Astrocyte (in vitro differentiated cells and primary cell): ENCODE results near the gene EPAS1. TPM values are rescaled to one million over a fixed set of nuclear protein-coding genes. Genes with fewer than 3 reads are reported as not detected.
A peak's percentile ranks its signal among the peaks of the same experiment; 100 is the strongest.

Source experiments
- DNase-seq: peaks from one replicate; pipeline ENCODE4 v3.0.0-alpha.2; 2010; ENCODE audit warnings: low read depth
- FAIRE-seq: peaks from 2 replicates; lab custom pipeline; 2011; peaks lifted over from hg19 to GRCh38; lab: Jason Lieb, UNC
- H2AFZ ChIP-seq: 2 replicates; pipeline ENCODE4 v1.6.0; 2012; ENCODE audit warnings: low read depth, low read length, inconsistent platforms
- H3K27ac ChIP-seq: 2 replicates; pipeline ENCODE4 v1.5.1; 2011; ENCODE audit warnings: low read depth, low read length, inconsistent platforms
- H3K27me3 ChIP-seq: 2 replicates; pipeline ENCODE4 v1.6.0; 2011; ENCODE audit warnings: low read length, inconsistent platforms; ENCODE audit not compliant: insufficient read depth
- H3K36me3 ChIP-seq: 2 replicates; pipeline ENCODE4 v1.5.1; 2011; ENCODE audit warnings: low read length, inconsistent platforms; ENCODE audit not compliant: insufficient read depth
- H3K4me1 ChIP-seq: 2 replicates; pipeline ENCODE4 v1.5.1; 2011; ENCODE audit warnings: low read length, inconsistent platforms; ENCODE audit not compliant: insufficient read depth
- H3K4me2 ChIP-seq: 2 replicates; pipeline ENCODE4 v1.6.0; 2012; ENCODE audit warnings: low read length, inconsistent platforms
- H3K4me3 ChIP-seq: 2 replicates; pipeline ENCODE4 v1.5.1; 2011; ENCODE audit warnings: low read depth, mild to moderate bottlenecking, low read length, inconsistent platforms; ENCODE audit not compliant: insufficient read depth
- H3K79me2 ChIP-seq: 2 replicates; pipeline ENCODE4 v1.6.0; 2012; ENCODE audit warnings: mild to moderate bottlenecking, low read length, inconsistent platforms; ENCODE audit not compliant: insufficient read depth
- H3K9ac ChIP-seq: 2 replicates; pipeline ENCODE4 v1.6.0; 2012; ENCODE audit warnings: mild to moderate bottlenecking, low read length, inconsistent platforms
- H3K9me3 ChIP-seq: 2 replicates; pipeline ENCODE4 v1.5.1; 2012; ENCODE audit warnings: low read depth, mild to moderate bottlenecking, low read length, inconsistent platforms; ENCODE audit not compliant: insufficient read depth
- H4K20me1 ChIP-seq: 2 replicates; pipeline ENCODE4 v1.6.0; 2012; ENCODE audit warnings: low read length, inconsistent platforms; ENCODE audit not compliant: insufficient read depth
- H3K27ac Mint-ChIP-seq: one replicate; pipeline ENCODE4 v1.8.0; 2021; ENCODE audit warnings: mild to moderate bottlenecking, mixed read lengths; ENCODE audit not compliant: unreplicated experiment
- H3K27me3 Mint-ChIP-seq: one replicate; pipeline ENCODE4 v1.8.0; 2021; ENCODE audit warnings: low read depth, mixed read lengths; ENCODE audit not compliant: unreplicated experiment
- H3K36me3 Mint-ChIP-seq: one replicate; pipeline ENCODE4 v1.8.0; 2021; ENCODE audit warnings: low read depth, mixed read lengths; ENCODE audit not compliant: unreplicated experiment
- H3K4me1 Mint-ChIP-seq: one replicate; pipeline ENCODE4 v1.8.0; 2021; ENCODE audit warnings: low read depth, mixed read lengths; ENCODE audit not compliant: unreplicated experiment
- H3K4me3 Mint-ChIP-seq: one replicate; pipeline ENCODE4 v1.8.0; 2021; ENCODE audit warnings: mild to moderate bottlenecking, moderate library complexity, mixed read lengths; ENCODE audit not compliant: unreplicated experiment
- H3K9me3 Mint-ChIP-seq: one replicate; pipeline ENCODE4 v1.8.0; 2021; ENCODE audit warnings: mild to moderate bottlenecking, mixed read lengths; ENCODE audit not compliant: unreplicated experiment
- EZH2 ChIP-seq: IDR thresholded peaks from 2 replicates; pipeline ENCODE4 v1.6.1; 2012; ENCODE audit warnings: mild to moderate bottlenecking, low read length, inconsistent platforms; ENCODE audit not compliant: insufficient read depth
- total RNA-seq: library from RNA; stranded (reverse); gene quantifications from 2 replicates; pipeline ENCODE4 v1.2.1, GENCODE V29; 2021
- TF ChIP-seq, protein P1 (sequence below): IDR thresholded peaks from 2 replicates; pipeline ENCODE4 v1.5.1; 2011; ENCODE audit warnings: low read depth, mild to moderate bottlenecking, inconsistent platforms, low read length, moderate library complexity; ENCODE audit not compliant: insufficient read depth

The EPAS1 gene
- total RNA-seq, 1 donor from 2014 or later: 42.8 TPM

GRCh38 chr2:46305187-46305586, 8.0 kb downstream of the EPAS1 start:
- Histone ChIP-seq H3K4me3 (no peak overlapping the region), H3K79me2 (no peaks in the 10 kb centered on the region), H3K36me3 (no peaks in the 10 kb centered on the region), H3K4me2 (no peak overlapping the region), H4K20me1 (no peaks in the 10 kb centered on the region), H3K9ac (no peak overlapping the region), H3K4me1 (no peaks in the 10 kb centered on the region), H3K27me3 (peaks cover 25% of the 10 kb centered on the region), H3K27ac (no peak overlapping the region), H3K9me3 (no peaks in the 10 kb centered on the region), H2AFZ (no peak overlapping the region)
- Mint-ChIP-seq H3K9me3 (peaks cover 11% of the 10 kb centered on the region), H3K4me3 (no peak overlapping the region), H3K27me3 (peaks cover 45% of the 10 kb centered on the region), H3K36me3 (peaks cover 2% of the 10 kb centered on the region), H3K4me1 (peaks cover 3% of the 10 kb centered on the region), H3K27ac (no peak overlapping the region)
- no peak for TF ChIP-seq EZH2
- TF ChIP-seq, protein P1, sequence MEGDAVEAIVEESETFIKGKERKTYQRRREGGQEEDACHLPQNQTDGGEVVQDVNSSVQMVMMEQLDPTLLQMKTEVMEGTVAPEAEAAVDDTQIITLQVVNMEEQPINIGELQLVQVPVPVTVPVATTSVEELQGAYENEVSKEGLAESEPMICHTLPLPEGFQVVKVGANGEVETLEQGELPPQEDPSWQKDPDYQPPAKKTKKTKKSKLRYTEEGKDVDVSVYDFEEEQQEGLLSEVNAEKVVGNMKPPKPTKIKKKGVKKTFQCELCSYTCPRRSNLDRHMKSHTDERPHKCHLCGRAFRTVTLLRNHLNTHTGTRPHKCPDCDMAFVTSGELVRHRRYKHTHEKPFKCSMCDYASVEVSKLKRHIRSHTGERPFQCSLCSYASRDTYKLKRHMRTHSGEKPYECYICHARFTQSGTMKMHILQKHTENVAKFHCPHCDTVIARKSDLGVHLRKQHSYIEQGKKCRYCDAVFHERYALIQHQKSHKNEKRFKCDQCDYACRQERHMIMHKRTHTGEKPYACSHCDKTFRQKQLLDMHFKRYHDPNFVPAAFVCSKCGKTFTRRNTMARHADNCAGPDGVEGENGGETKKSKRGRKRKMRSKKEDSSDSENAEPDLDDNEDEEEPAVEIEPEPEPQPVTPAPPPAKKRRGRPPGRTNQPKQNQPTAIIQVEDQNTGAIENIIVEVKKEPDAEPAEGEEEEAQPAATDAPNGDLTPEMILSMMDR: no peak
- DNase-seq: no peak
- no peak for FAIRE-seq

DNA sequence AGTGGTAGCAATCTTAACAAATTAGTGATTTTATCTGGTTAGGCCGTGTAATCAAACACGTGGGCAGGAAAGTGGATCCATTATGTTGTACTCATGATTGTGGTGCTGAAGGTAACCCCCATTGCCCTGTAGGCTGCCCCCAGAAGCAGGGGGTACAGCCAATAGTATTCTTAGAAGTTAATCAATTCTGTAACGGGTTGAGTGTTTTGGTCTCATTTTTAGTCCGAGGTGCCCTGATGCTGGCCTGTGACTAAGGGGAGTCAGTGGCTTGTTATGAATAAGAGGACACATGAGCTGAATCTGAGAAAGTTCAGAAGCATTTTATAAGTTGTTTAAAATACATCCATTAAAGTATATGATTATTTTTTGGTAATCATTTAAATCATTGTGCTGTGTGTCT, 8.6 kb downstream of the EPAS1 start:
- peaks cover 2% of the 10 kb centered on the region for H3K36me3 Mint-ChIP-seq
- H3K4me3 Mint-ChIP-seq: no peak overlapping the region
- Histone ChIP-seq H3K9ac (no peak overlapping the region), H2AFZ (no peak overlapping the region), H3K27me3 (peaks cover 19% of the 10 kb centered on the region), H3K4me1 (no peaks in the 10 kb centered on the region), H3K4me3 (no peak overlapping the region), H3K9me3 (no peaks in the 10 kb centered on the region), H3K4me2 (no peak overlapping the region), H4K20me1 (no peaks in the 10 kb centered on the region), H3K79me2 (no peaks in the 10 kb centered on the region), H3K36me3 (no peaks in the 10 kb centered on the region), H3K27ac (no peak overlapping the region)
- peaks cover 11% of the 10 kb centered on the region for H3K9me3 Mint-ChIP-seq
- DNase-seq (no peak), FAIRE-seq (no peak)
- peaks cover 3% of the 10 kb centered on the region for H3K4me1 Mint-ChIP-seq
- H3K27ac Mint-ChIP-seq: no peak overlapping the region
- peaks cover 39% of the 10 kb centered on the region for H3K27me3 Mint-ChIP-seq
- TF ChIP-seq, protein P1: no peak
- TF ChIP-seq EZH2: no peak

DNA sequence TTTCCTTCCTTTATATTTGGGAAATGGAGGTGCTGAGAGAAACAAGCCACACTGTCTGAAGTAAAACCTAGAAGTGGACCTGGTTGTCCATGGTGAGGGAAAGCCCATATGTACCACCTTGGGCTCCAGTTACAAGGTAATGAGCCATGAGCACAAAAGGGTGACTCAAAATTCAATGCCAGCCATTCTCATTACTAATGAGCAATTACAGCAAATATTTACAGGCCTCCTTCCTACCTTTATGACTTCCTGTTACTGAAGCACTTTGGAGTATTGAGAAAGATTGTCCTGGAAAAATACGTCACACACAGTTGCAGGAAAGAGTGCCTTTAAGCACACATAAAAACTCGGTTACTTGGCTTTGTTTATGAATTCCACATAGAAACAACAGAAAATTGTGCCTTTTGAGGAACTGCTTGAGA, 9.1 kb downstream of the EPAS1 start:
- Histone ChIP-seq H3K9ac (no peak overlapping the region), H3K4me2 (no peak overlapping the region), H3K27ac (no peak overlapping the region), H3K27me3 (peaks cover 15% of the 10 kb centered on the region), H4K20me1 (no peaks in the 10 kb centered on the region), H2AFZ (no peak overlapping the region), H3K79me2 (no peaks in the 10 kb centered on the region), H3K4me3 (no peak overlapping the region), H3K9me3 (no peaks in the 10 kb centered on the region), H3K36me3 (no peaks in the 10 kb centered on the region), H3K4me1 (peaks cover 3% of the 10 kb centered on the region)
- peaks cover 4% of the 10 kb centered on the region for H3K36me3 Mint-ChIP-seq
- no peak overlapping the region for H3K27ac Mint-ChIP-seq
- H3K27me3 Mint-ChIP-seq: peaks cover 35% of the 10 kb centered on the region
- peaks cover 6% of the 10 kb centered on the region for H3K4me1 Mint-ChIP-seq
- peaks cover 11% of the 10 kb centered on the region for H3K9me3 Mint-ChIP-seq
- FAIRE-seq (no peak), DNase-seq (peak; percentile 46)
- TF ChIP-seq EZH2: no peak
- TF ChIP-seq, protein P1: no peak
- no peak overlapping the region for H3K4me3 Mint-ChIP-seq
